Nephron (organoid): Measurements from ENCODE around the gene NXF2B.
"Not testable (repeated sequence)": the region's sequence is repeated elsewhere in the genome, so short reads cannot be mapped to it uniquely, and the experiment has no call there.

Experiments
- H3K27ac Mint-ChIP-seq, 3 experiments: 2 replicates each; pipeline ENCODE4 v1.8.0; 2020; ENCODE audit warnings: mixed read lengths in 3 of 3, mild to moderate bottlenecking in 2 of 3, moderate library complexity in 1 of 3
- H3K27me3 Mint-ChIP-seq: 2 replicates; pipeline ENCODE4 v1.8.0; 2021; ENCODE audit warnings: low read depth, mild to moderate bottlenecking, moderate library complexity, mixed read lengths
- H3K36me3 Mint-ChIP-seq: 2 replicates; pipeline ENCODE4 v1.8.0; 2020; ENCODE audit warnings: low read depth, mixed read lengths
- H3K4me1 Mint-ChIP-seq: 2 replicates; pipeline ENCODE4 v1.8.0; 2020; ENCODE audit warnings: mixed read lengths
- H3K4me3 Mint-ChIP-seq, 3 experiments: 2 replicates each; pipeline ENCODE4 v1.8.0; 2020; ENCODE audit warnings: mild to moderate bottlenecking in 3 of 3, mixed read lengths in 3 of 3, moderate library complexity in 2 of 3
- H3K9me3 Mint-ChIP-seq: 2 replicates; pipeline ENCODE4 v1.8.0; 2020; ENCODE audit warnings: mixed read lengths
- CTCF ChIP-seq, 3 experiments: fragments of 200-600 bp; sonication (generic); IDR thresholded peaks; one replicate each; pipeline ENCODE4 v1.5.0; 2021; ENCODE audit warnings: antibody characterized with exemption in 3 of 3; ENCODE audit not compliant: unreplicated experiment in 3 of 3

NXF2B gene

GRCh38 chrX:102439908-102440307 lies at the start of gene NXF2B:
TSS of gene NXF2B (minus strand) at chrX:102440008. CDS start at chrX:102380036, 59,972 bp downstream.
- not testable (repeated sequence) for H3K4me1 Mint-ChIP-seq, H3K27ac Mint-ChIP-seq, H3K36me3 Mint-ChIP-seq, H3K4me3 Mint-ChIP-seq, H3K9me3 Mint-ChIP-seq, H3K27me3 Mint-ChIP-seq

GRCh38 chrX:102478765-102479164 lies 39.0 kb upstream of the NXF2B start:
- not testable (repeated sequence) for H3K4me3 Mint-ChIP-seq, H3K9me3 Mint-ChIP-seq, H3K27ac Mint-ChIP-seq, H3K36me3 Mint-ChIP-seq, H3K4me1 Mint-ChIP-seq, H3K27me3 Mint-ChIP-seq

GRCh38 chrX:102471762-102472220 lies 32.0 kb upstream of the NXF2B start, which contains the start of gene TCP11X2:
TSS of gene TCP11X2 (minus strand) at chrX:102471812.
- H3K36me3 Mint-ChIP-seq, H3K27me3 Mint-ChIP-seq, H3K27ac Mint-ChIP-seq, H3K9me3 Mint-ChIP-seq, H3K4me1 Mint-ChIP-seq, H3K4me3 Mint-ChIP-seq: not testable (repeated sequence)

GRCh38 chrX:102470215-102470614 lies 30.4 kb upstream of the NXF2B start:
- H3K36me3 Mint-ChIP-seq: not testable (repeated sequence)

GRCh38 chrX:102458615-102459014 lies 18.8 kb upstream of the NXF2B start:
- not testable (repeated sequence) for H3K9me3 Mint-ChIP-seq, H3K27me3 Mint-ChIP-seq, H3K27ac Mint-ChIP-seq, H3K4me1 Mint-ChIP-seq, H3K4me3 Mint-ChIP-seq, H3K36me3 Mint-ChIP-seq

More at GRCh38 chrX:102470215-102470614, 30.4 kb upstream of the NXF2B start:
- H3K9me3 Mint-ChIP-seq, H3K27me3 Mint-ChIP-seq, H3K27ac Mint-ChIP-seq, H3K4me1 Mint-ChIP-seq, H3K4me3 Mint-ChIP-seq: not testable (repeated sequence)

GRCh38 chrX:102414493-102414892 lies 25.3 kb downstream of the NXF2B start:
- H3K9me3 Mint-ChIP-seq, H3K27ac Mint-ChIP-seq, H3K4me1 Mint-ChIP-seq, H3K4me3 Mint-ChIP-seq, H3K27me3 Mint-ChIP-seq, H3K36me3 Mint-ChIP-seq: not testable (repeated sequence)

- H3K27me3 Mint-ChIP-seq: no peaks in the 10 kb centered on the region
- no peak overlapping the region for H3K4me3 Mint-ChIP-seq
- H3K9me3 Mint-ChIP-seq: peaks cover 8% of the 10 kb centered on the region
- TF ChIP-seq CTCF (IDR thresholded peaks at IDR 0.05; ENCODE audit: unreplicated experiment in 3 of 3): peak; percentile 70 to 78 (median 76)
- no peaks in the 10 kb centered on the region for H3K36me3 Mint-ChIP-seq
- H3K27ac Mint-ChIP-seq: no peak overlapping the region
- no peaks in the 10 kb centered on the region for H3K4me1 Mint-ChIP-seq
Observed at GRCh38 chrX:102345916-102346315, 93.9 kb downstream of the NXF2B start.

- no peak for TF ChIP-seq CTCF (IDR thresholded peaks at IDR 0.05; ENCODE audit: unreplicated experiment in 3 of 3)
- Mint-ChIP-seq H3K9me3 (peaks cover 4% of the 10 kb centered on the region), H3K27me3 (no peaks in the 10 kb centered on the region), H3K4me3 (no peak overlapping the region), H3K4me1 (no peaks in the 10 kb centered on the region), H3K36me3 (no peaks in the 10 kb centered on the region), H3K27ac (no peak overlapping the region)
Observed at GRCh38 chrX:102341867-102342266, 97.9 kb downstream of the NXF2B start.

- no peak overlapping the region for H3K4me3 Mint-ChIP-seq
- no peak for TF ChIP-seq CTCF (IDR thresholded peaks at IDR 0.05; ENCODE audit: unreplicated experiment in 3 of 3)
- H3K4me1 Mint-ChIP-seq: no peaks in the 10 kb centered on the region
- no peak overlapping the region for H3K27ac Mint-ChIP-seq
- no peaks in the 10 kb centered on the region for H3K27me3 Mint-ChIP-seq
- no peaks in the 10 kb centered on the region for H3K36me3 Mint-ChIP-seq
- H3K9me3 Mint-ChIP-seq: peaks cover 4% of the 10 kb centered on the region
Observed at GRCh38 chrX:102339312-102340298, 100.2 kb downstream of the NXF2B start.
